ENCODE results near the gene LSAMP.

LSAMP gene

GRCh38 chr3:116429479-116430269 lies 15.6 kb downstream of the LSAMP start:
- DNase-seq = no peak

GRCh38 chr3:116426036-116426435 lies 19.3 kb downstream of the LSAMP start:
- no peak for DNase-seq

- DNase-seq = no peak
Measured at GRCh38 chr3:116425126-116425525, 20.2 kb downstream of the LSAMP start.

GRCh38 chr3:116423945-116424344 lies 21.3 kb downstream of the LSAMP start:
- DNase-seq = no peak

GRCh38 chr3:116423374-116423773 lies 21.9 kb downstream of the LSAMP start:
- DNase-seq = no peak

GRCh38 chr3:116417151-116417550 lies 28.1 kb downstream of the LSAMP start:
- DNase-seq = no peak

- DNase-seq = no peak
Measured at GRCh38 chr3:116413319-116413718, 32.0 kb downstream of the LSAMP start.

- no peak for DNase-seq
Measured at GRCh38 chr3:116408473-116408872, 36.8 kb downstream of the LSAMP start.

- no peak for DNase-seq
Measured at GRCh38 chr3:116405231-116405630, 40.1 kb downstream of the LSAMP start.

- no peak for DNase-seq
Measured at GRCh38 chr3:116399701-116400226, 45.5 kb downstream of the LSAMP start.

GRCh38 chr3:116394365-116394764 lies 50.9 kb downstream of the LSAMP start:
- no peak for DNase-seq

- DNase-seq = no peak
Measured at GRCh38 chr3:116393199-116393598, 52.1 kb downstream of the LSAMP start.

- DNase-seq = no peak
Measured at GRCh38 chr3:116392291-116392690, 53.0 kb downstream of the LSAMP start.

GRCh38 chr3:116391296-116392201 lies 53.7 kb downstream of the LSAMP start:
- no peak for DNase-seq

GRCh38 chr3:116390318-116390717 lies 55.0 kb downstream of the LSAMP start:
- DNase-seq = no peak

- no peak for DNase-seq
Measured at GRCh38 chr3:116388867-116389385, 56.4 kb downstream of the LSAMP start.

GRCh38 chr3:116386168-116386567 lies 59.1 kb downstream of the LSAMP start:
- no peak for DNase-seq

- DNase-seq = no peak
Measured at GRCh38 chr3:116384717-116385116, 60.6 kb downstream of the LSAMP start.

GRCh38 chr3:116378077-116378476 lies 67.2 kb downstream of the LSAMP start:
- no peak for DNase-seq

- no peak for DNase-seq
Measured at GRCh38 chr3:116374901-116375300, 70.4 kb downstream of the LSAMP start.

GRCh38 chr3:116367761-116368395 lies 77.4 kb downstream of the LSAMP start:
- no peak for DNase-seq

- no peak for DNase-seq
Measured at GRCh38 chr3:116356056-116356455, 89.2 kb downstream of the LSAMP start.

GRCh38 chr3:116354382-116354781 lies 90.9 kb downstream of the LSAMP start:
- no peak for DNase-seq

Data from effector CD8-positive, alpha-beta T cell (primary cell).